Glomerular visceral epithelial cell (primary cell): Measurements from ENCODE around the gene HDAC9.
"Not testable (repeated sequence)": the region's sequence is repeated elsewhere in the genome, so short reads cannot be mapped to it uniquely, and the experiment has no call there.

Source experiments
- DNase-seq: peaks from one replicate; pipeline ENCODE4 v3.0.0-alpha.2; 2016; ENCODE audit errors: extremely low spot score

HDAC9 gene

GRCh38 chr7:18965657-18966056 is 470.1 kb downstream of the HDAC9 start:
- DNase-seq: no peak

- not testable (repeated sequence) for DNase-seq
Measured at GRCh38 chr7:18967755-18968154, 472.2 kb downstream of the HDAC9 start.

GRCh38 chr7:18971839-18972238 is 476.3 kb downstream of the HDAC9 start:
- DNase-seq: no peak

DNA sequence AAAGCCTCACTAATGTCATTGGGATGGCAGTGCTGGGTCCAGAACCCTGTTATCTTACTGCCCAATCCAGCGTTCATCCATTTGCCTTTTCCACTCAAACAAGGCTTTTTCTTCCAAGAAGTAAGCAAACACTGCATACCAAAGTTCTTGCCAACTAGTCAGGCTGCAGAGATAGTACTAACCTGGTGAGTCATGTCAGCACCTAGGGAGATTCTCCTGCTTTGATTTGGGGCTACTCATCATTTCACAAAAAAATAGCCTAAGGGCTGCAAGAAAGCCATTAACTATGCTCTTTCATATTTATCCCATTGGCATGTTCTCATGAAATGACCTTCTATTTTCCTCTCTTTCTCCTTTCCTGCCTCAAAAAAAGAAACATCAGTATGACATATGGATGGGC is 479.3 kb downstream of the HDAC9 start:
- peak; percentile 13 for DNase-seq

- DNase-seq: peak; percentile 11
Measured at GRCh38 chr7:18975276-18975675, 479.7 kb downstream of the HDAC9 start.

DNA sequence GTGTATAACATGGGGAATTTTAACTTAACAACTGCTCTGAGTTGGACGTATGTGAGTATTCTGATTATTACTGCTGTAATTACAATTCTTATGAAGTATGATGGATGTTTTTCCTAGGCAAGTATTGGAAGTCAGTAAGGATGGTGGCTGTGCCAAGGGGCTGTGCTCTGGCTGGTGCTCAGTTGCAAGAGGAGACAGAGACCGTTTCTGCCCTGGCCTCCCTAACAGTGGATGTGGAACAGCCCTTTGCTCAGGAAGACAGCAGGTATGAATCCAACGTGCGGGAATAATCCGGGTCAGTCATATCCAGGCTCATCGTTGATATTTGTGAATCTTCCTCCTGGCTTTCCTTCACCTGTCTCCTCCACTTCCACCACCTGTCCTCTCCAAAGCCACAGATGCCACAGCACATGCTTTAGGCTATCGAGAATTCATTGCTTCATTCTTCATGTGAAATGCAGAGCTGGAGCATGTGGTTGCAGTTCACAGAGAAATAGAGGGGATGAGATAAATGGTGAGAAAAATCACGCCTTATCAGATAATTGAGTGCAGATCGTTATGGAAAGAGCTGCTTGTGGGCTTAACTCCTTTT is 480.2 kb downstream of the HDAC9 start:
- DNase-seq: no peak

GRCh38 chr7:18976715-18977471 is 481.3 kb downstream of the HDAC9 start:
- DNase-seq: no peak

DNA sequence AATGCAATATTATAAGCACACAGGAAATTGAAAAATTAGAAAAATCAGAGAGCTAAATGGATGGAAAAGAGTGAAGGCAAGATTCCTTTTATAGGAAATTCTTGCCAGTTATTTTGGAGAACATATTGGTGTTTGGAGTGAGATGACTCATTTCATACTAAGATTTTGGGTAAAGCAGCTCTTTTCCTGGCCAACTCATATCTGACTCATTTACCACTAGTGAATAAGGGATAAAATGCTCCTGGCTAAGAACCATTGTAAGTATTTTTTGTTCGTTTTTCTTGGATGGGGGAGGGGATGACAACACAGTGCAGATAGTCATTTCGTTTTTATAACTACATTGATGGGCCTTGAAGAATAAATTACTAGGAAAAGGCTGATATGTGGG is 482.6 kb downstream of the HDAC9 start:
- DNase-seq: peak; percentile 58

DNA sequence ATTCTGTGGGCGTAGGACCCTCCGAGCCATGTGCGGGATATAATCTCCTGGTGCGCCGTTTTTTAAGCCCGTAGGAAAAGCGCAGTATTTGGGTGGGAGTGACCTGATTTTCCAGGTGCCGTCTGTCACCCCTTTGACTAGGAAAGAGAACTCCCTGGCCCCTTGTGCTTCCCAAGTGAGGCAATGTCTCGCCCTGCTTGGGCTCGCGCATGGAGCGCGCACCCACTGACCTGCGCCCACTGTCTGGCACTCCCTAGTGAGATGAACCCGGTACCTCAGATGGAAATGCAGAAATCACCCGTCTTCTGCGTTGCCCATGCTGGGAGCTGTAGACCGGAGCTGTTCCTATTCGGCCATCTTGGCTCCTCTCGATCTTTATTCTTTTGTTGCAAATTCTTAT is 495.2 kb downstream of the HDAC9 start:
- not testable (repeated sequence) for DNase-seq

- peak; percentile 10 for DNase-seq
Measured at GRCh38 chr7:18993933-18994668, 498.6 kb downstream of the HDAC9 start.

DNA sequence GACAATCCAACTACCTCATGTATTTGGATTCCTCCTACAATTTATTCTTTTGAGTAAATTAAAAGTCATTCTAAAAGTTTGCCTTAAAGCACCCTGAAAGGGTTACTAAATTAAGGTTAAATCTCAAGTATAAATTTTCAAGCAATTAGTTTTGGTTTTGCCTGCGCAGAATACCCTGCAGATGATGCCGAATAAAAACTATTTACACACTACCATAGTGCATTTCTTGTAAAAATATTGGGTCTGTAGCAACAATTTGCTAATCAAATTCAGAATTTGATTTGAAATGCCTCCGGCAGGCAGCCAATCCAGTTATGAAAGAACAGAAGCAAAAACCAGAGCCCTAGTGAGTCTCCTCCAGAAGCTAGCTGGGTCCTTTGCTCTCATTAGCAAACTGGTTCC is 499.7 kb downstream of the HDAC9 start:
- DNase-seq: no peak

- DNase-seq: no peak
Measured at GRCh38 chr7:18995811-18996426, 500.4 kb downstream of the HDAC9 start.

DNA sequence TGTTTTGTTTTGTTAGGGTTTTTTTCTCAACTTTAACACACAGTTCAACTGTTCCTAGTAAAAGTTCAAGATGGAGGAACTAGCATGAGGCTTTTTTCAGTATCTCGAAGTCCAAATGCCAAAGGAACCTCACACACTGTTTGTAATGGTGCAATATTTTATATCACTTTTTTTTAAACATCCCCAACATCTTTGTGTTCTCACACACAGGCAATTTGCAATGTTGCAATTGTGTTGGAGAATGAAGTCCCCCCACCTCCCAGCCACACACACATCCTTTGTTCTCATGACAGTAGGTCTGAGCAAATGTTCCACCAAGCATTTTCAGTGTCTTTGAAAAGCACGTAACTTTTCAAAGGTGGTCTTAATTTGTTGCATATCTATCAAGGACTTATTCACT is 501.0 kb downstream of the HDAC9 start:
- DNase-seq: no peak

GRCh38 chr7:18997477-18998150 is 502.1 kb downstream of the HDAC9 start:
- DNase-seq: no peak

DNA sequence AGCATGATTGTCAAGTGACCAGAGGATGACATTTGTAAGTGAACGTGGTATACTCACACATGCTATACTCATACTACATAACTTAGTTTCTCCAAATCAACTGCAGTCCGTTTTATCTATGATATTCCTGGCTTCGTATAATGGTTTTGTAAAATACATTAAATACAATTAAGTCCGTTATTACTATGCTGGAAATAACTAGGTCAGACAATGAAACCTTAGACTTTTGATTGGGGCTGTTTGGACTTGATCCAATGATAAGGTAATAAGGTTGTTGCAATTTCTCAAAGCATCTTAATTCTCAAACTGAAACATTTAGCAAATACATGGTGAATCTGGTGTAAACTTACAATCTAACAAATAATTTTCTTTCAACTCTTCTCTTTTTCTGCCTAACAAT is 504.9 kb downstream of the HDAC9 start:
- DNase-seq: no peak

DNA sequence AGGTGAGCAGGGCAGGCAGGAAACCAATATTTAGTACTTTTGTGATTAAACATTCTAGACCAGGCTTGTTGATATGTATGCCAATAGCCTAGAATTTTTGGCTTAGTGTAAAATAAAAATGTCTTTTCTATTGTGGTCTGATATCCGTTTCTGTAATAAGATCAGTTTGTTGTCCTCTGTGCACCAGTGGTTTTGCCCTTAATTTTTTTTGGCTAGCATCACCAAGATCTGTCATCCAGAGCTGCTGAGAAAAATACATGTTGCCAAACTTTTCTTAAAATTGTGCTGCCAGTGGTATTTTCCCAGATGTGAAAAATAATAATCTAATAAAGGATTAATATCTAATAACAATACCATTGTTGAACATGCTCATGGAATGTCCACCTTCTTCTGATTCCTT is 506.3 kb downstream of the HDAC9 start:
- no peak for DNase-seq

DNA sequence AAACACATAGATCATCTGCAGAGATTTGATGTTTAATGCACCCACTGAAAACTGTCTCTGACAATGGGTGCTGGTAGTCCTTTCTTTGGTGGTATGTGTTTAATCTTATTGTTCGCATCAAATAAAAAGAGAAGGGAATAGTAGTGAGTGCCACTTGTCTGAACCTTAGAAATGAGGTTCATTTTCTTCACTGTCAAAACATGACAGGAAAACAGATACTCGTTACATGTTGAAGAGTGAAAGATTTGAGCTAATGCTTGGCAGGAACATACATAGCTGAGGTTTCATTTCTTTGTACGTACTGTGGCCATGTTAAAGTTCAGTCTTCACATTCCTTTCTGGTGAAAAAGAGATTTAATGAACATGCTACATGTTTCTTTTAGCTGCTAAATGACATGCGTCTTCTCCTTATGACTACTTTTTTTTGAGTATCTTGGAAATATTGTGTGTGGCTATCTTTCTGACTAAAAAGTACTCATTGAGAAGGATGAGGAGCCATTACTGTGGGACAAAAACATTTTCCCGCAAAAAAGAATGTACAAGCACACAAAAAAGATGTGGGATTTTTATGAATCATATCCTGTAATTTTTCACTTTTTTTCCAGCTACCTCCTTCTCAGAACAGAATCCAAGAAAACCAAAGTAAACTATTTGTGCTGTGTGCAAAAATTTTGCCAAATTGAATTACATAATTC is 513.8 kb downstream of the HDAC9 start:
- no peak for DNase-seq

- no peak for DNase-seq
Measured at GRCh38 chr7:19009936-19010280, 514.4 kb downstream of the HDAC9 start.

DNA sequence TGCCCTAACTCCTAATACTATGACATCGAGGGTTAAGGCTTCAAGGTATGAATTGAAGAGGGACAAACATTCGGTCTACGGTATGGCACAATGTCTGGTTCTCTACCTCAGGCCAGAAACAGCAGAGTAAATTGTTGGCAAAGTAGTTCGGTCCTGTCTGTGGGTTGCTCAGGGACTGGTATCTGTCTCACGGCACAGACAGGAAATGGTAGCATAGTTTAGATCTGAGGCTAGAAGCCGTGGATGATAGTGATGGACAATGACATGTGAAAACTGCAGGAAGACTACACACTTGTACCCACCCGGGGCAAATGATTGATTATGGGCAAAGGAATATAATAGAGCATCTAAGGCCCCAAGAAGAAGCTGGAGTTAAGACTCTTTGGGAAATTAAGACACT is 515.7 kb downstream of the HDAC9 start:
- DNase-seq: no peak

GRCh38 chr7:19015098-19015497 is 519.5 kb downstream of the HDAC9 start:
- DNase-seq: no peak

DNA sequence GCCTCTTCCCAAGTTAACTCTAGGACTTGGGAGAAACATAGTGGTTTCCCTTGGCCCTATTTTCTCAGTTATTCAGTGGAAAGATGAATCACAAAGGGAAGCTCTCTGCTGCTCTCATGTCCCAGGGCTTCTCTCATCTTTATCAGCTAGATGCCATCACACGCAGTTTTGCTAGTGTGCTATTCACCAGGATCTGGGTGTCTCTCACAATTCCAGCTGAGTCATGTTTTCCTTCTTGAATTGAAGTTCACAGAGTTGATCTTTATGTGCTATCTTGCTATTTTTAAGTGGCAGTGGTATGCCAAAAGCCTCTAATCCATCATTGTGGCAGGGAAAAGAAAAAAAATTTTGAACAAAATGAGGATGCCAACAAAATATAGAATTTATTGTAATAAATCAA is 520.6 kb downstream of the HDAC9 start:
- no peak for DNase-seq

GRCh38 chr7:19017374-19017773 is 521.8 kb downstream of the HDAC9 start:
- no peak for DNase-seq
